GM03348 (cell line): ENCODE data around the gene TSC22D1.

ENCODE experiments used
- DNase-seq: peaks from one replicate; pipeline ENCODE4 v3.0.0; 2012; ENCODE audit warnings: low spot score

TSC22D1 gene

DNA sequence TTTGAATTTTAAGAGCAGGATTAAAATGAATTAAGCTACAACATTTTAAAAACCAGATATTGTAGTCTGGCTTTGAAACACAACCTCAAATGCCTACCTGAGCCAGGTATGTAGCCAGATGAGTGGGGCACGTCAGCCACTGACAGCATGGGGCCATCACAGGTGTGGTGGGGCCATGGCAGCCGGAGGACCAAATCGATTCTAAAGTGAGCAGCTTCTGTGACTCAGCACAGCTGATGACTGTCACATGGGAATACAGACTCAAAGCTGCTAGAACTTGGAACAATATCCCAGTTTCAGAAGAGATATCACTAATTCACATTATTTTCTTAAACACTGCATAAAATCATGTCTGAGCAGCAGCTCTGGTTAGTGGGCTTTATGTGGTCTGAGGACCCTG, 149.7 kb downstream of the TSC22D1 start:
- no peak for DNase-seq

DNA sequence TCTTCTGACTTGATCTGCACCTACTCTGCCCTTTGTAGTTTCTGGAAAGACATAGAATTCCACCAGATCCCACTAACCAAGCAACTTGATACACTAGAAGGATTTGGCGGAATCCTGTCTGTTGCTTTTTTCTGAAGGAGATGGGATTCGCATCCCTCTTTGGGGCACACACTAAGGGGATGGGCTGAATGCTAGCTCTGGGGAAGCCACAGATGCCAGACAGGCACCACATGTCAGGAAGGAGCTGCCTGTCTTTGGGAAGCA, 150.4 kb downstream of the TSC22D1 start:
- DNase-seq, result no peak

DNA sequence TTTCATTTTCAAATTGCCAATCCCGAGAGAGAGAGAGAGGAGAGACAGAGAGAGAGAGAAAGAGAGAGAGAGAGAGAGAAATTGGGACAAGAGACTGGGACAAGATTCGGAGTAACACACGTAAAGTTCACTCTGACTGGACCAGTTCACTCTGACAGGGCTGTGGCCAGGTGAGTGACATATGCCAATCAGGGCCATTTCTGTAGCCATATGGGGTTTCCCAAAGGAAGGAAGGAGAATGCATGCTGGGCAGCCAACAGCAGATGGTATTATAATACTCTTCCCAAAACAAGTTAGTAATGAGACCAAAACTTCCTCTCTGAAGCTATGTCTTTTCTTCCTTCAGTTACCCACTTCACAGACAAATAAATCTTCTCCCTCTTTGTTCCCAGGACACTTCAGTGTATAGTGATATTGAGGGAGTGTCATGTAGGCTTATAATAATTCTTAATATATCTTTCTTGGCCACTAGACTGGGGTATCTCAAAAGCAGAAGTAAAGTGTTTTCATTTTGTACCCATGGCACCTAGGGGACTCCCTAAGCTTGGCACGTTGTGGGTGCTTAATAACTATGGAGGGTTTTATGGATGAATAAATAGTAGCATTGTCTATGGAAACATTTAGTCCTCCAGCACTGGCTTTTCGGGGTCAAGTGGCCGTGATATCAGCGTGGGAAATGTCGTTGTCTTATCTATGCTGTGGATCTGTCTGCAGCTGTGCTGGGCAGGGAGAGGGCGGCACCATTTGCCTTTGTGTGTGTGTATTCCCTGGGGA, 150.9 kb downstream of the TSC22D1 start:
- DNase-seq, result no peak

DNA sequence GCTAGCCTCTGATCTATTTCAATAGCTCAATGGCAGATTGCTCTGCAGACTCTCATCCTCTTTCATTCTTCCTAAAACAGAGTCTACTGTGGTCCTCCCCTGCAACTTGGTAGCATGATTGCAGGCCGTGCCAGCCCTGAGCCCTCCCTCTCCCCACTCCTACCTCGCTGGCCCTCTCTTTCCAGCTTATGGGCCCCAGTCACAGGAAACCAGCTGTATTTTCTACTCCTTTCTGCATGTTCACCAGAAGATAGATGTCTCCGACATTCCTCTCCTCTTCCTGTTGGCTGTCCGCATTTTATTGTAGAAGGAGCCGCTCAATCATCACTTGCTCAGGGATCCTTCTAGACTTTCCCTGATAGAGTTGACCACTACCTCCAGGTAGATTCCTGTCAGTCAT, 152.3 kb downstream of the TSC22D1 start:
- no peak for DNase-seq

DNA sequence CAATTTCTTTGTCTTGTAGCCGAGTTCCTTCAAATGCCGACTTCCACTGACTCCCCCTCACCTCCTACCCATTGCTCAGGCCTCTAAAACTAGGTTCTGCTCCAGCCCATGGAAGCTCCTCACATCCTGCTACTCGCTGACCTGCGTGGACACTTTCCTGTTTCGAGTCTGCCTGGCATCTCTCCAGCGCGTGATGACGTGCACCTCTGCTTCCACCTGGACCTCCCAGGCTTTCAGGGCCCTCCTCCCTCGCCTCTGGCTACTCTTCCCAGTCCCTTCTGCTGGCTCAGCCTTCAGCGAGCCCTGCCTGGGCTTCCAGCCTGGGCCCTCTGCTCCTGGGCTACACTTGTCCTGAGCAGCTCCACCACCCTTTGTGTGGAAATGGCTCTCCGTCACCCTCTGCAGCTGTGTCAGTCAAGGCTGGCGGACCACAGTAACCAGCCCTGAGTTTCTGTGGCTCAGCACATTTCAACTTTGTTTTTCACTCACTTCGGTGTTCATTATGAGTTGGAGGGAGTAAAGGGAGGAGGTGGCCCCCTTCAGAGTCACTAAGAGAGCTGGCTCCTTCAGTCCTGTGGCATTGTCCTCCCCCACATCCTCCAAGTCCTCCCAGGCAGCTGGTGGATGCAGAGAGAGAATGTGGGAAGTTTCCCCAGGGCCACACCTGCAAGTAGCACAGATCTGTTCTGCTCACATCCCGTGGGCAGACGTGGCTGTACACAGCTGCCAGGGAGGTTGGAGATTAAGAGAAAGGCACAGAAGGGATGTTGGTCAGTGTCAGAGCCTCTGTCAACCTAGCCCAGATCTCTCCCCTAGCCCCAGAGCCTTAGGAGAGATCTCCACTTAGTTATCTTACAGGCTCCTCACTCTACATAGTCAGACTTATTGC, 153.1 kb downstream of the TSC22D1 start:
- DNase-seq, result no peak

DNA sequence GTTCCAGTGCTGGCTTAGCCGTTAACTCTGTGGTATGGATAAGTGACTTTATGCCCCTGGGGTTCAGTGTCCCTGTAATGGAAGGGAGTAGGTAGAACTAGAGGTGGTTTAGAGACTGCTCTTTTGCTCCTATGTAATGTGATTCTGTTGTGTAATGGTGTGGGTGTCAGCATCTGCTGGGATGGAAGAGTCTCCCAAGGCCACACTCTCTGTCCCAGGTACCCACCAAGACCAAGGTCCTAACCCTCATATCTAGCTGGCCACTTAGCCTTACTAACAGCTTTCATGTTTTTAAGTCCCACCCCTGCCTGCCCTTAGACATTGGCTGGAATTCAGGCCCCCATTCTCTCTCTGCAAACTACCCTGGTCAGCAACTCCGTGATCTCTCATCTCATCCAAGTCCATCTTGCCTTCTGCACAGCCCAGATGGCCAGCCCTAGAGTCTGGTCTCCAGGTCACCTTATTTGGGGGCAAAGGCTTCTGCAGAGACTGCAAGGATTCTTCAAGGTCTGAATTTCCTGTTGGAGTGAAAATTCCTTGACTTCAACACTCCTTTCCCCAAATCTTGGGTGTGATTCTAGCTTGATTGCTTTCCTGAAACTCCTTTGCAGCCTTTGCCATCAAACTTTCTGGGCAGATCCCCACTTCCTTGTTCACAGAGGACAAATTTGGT, 154.1 kb downstream of the TSC22D1 start:
- DNase-seq, result no peak

DNA sequence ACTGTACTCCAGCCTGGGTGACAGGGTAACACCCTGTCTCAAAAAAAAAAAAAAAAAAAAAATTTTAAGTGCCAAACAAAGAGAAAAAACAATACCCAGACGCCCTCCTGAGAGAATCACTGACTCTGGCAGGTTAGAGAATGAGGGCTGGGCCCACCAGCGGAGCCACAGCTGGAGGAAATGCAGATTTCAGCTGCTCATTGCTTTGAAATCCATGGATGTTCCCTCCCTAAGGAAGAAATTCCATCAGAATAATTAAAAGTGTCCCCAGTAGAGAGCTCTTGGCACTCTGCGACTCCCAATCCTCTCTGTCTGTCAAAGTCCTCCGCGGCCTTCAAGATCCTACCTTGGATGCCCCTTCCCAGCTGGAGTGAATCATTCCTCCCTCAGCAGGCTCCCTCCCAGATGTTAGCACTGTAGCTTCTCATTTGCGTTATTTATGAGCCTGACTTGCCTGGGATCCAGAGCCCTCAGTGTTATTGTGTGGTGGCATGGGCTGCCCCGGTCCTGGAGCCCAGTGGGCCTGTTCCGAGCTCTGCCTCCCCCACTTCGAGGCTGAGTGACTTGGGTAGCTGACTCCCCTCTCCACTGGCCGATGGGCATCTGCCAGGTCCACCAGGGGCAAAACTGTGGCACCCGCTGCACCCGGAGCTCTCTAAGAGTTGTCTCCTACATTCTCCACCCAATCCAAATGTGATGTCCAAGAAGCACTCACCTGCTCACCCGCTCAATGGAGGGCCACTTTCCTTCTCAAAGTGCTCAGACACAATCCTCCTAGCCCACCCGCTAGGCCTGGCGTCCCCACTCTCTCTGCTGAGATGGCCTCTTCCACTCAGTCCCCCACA, 155.5 kb downstream of the TSC22D1 start:
- no peak for DNase-seq

DNA sequence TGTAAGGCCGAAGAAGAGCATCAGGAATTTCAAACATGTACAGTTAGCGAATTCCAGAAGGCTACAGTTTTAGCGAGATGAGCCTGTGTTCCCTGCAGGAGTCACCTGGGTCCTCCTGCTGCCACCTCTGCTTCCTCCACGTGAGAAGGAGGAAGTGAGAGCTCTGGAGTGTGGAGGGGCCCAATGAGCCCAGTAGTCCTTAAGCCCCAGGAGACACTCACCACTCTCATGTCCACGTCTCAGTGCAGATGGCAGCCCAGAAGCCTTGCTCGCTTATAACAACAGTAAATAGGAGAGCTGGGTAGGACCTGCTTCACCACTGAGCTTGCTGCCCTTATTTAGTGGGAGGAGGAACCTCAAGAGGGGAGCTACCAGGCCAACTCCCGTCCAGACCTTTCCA, 158.3 kb downstream of the TSC22D1 start:
- no peak for DNase-seq

DNA sequence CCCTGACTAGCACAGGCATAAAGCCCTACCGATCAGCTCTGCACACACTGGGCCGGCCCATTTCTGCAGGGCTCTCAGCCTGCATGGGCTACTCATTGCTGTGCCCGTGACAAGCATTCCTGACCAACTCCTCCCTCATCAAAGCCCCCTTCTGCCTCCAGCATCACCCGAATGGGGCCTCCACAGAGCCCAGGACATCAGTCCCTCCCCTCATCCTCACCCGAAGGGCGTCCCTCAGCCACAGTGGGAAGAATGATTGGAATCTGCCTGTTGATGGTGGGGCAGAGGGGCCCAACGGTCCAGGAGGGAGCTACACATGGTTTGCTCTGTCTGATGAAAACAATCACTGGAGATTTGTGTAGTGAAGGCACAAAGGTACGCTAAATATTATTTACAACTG, 158.7 kb downstream of the TSC22D1 start:
- DNase-seq, result no peak

DNA sequence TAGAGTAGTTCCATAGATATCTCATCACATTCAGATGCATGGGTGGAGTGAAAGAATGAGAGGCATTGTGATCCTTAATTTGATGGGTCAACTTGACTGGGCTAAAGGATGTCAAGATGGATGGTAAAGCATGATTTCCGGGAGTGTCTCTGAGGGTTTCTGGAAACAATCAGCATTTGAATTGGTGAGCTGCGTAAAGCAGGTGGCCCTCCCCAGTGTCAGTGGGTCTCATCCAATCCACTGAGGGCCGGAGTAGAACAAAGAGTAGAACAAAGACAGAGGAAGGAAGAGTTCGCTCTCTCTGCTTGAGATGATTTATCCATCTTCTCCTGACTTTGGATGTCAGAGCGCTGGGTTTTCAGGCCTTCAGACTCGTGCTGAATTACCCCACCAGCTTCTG, 159.4 kb downstream of the TSC22D1 start:
- DNase-seq, result no peak

DNA sequence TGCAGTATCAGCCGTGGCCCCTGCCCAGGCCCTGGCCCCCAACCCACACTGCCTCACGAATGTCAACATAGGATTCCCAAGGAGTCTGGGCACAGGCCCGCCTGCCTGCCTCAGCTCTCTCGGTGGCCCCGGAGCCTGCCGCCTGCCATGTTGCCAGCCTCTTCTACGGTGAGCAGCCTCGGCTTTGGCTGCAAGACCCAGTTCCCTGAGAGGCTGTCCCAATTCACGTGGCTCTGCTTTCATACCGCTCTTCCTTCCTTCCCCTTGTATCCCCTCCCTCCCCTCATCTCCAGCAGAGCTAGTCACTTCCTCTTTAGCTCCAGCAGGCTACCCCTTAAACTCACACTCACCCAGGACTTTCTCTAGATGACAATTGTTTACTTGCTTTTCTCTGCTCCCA, 159.8 kb downstream of the TSC22D1 start:
- no peak for DNase-seq

DNA sequence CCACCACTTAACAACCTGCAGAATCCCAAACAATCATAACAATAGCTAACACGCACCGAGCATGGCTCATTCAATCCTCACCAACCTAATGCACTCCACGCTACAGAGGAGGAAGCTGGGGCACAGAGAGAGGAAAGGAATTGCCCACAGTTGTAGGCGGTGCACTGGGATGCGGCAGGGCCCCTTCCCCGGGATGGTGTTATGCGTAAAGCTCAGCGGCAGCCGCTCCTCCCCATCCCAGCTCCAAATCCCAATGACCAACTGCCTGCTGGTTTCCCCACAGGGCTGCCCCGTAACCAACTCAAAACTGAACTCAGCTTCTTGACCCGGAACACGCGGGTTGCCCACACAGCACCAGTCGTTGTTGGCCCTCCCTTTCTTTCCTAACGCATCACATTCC, 160.3 kb downstream of the TSC22D1 start:
- no peak for DNase-seq

DNA sequence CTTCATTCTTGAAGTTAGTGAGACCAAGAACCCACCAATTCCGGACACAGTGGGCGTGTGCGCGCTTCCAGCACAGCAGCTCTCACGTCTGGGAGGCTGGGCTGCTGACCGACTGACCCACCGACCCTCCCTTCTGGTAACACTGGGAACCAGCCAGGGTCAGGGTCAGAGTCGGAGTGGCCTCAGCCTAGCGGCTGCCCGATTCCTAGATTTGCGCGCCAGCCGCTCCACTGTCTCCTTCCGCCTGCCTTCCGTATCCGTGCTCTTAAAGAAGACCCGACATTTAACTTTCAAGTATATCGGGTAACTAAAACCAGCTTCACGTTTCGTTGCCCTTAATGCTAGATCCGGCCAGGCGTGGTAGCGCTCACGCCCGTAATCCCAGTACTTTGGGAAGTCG, 161.4 kb downstream of the TSC22D1 start:
- no peak for DNase-seq

DNA sequence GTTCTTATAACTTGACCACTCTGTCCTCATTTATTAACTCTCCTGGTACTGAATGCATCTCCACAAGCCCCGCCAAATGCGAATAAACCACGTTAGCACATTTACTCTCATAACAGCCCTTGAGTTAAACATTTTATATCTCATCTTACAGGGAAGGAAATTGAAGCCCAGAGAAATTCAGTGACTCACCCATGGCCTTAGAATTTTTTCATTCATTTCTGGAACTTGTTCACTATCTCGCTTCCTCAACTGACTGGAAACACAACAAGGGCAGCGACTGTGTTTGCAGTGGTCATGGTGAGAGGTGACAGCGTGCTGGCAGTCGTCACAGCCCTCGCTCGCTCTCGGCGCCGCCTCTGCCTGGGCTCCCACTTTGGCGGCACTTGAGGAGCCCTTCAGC, 163.0 kb downstream of the TSC22D1 start:
- DNase-seq, result no peak

DNA sequence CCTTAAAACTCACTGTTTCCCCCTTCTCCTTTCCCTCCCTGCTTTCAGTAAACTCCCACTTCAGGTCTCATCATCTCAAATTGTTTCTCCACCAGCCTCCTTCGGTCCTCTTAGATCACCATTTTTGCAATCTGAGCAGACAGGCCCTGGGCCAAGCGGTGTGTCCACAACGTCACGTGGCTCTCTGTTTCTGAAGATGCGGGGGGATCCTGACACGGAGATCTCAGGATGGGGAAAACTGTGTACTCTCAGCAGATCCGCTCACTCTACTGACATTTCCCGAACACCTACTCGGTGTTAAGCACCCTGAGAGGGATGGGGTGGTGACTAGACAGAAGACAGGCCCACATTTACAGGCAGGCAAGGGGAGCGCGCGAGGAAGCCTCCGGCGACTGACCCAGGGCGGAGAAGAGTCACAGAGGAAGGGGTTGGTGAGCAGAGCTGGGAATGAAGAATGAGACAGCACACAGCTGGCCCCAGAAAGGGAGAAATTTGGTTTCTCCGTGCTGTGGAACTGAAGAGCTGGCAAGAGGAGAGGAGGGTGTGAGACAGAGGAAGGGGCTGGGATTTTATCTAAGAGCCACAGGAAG, 163.7 kb downstream of the TSC22D1 start:
- DNase-seq, result no peak

DNA sequence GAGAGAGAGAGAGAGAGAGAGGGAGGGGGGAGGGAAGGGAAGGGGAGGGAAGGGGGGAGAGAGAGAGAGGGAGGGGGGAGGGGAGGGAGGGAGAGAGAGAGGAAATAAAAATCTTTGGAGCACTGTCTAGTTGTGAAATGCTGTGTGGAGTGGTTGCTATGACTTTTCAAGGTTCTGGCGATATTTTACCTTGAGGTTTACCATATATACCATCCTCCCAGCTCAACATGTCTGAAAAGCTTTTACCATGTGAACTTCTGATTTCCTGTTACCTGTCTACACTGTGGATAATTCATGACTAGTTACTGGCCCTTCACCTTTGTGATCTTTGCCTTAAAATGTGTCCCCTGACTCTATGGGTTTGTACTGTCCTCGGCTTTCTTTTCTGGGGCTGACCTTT, 164.3 kb downstream of the TSC22D1 start:
- no peak for DNase-seq

DNA sequence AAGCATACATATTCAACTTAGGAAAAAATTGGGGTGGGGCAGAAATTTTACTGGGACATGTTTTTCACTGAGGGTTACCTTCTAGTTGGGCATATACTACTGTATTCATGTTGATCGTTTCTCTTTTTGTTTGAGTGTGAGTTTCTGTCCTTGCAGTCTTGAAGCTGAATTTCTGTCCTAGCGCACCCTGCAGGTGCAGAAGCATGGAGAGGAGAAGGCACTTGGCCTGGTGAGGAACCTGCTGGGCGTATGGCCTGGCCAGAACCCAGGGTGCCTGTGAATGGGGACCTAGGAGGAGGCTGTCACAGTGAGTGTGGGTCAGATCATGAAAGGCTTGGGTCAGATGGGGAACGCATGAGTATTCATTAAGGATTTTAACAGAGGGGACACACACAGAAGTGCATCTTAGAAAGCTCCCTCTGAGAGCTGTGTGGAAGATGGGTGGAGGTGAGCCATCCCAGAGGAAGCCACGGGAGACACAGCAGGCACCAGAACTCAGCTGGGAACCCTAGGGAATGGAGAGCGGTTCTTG, 165.7 kb downstream of the TSC22D1 start:
- DNase-seq, result no peak

DNA sequence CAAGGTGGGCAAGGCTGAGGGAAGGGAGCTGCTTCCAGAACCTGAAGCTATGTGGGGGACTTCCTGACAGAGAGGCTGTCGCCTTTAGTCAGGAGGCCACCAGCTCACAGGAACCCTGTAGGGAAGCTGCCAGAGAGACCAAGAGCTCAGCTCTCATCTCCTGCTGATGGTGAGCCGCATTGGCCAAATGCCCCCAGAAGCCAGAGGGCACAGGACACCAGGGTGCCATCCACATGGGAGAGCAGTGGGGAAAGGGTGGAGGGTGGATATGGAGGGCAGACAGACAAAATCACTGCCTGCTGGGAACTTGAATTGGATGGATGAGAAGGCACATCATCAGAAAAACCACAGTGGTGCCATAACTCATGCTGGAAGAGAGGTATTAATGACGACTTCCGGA, 166.5 kb downstream of the TSC22D1 start:
- no peak for DNase-seq

DNA sequence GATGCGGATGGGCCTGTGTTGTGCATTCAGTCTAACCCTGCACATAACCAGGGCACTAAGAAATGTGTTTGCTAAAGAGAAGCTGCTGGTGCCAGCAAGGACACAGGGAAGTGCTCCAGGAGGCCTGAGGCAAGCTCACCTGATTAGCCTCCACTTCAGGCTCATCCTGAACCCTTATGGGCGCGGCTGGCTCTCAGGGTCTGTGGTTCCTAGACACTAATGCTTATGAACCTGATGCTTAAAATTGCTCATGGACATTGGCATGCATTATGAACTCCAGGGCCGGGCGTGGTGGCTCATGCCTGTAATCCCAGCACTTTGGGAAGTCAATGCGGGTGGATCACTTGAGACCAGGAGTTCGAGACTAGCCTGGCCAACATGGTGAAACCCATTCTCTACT, 168.2 kb downstream of the TSC22D1 start:
- DNase-seq, result no peak

DNA sequence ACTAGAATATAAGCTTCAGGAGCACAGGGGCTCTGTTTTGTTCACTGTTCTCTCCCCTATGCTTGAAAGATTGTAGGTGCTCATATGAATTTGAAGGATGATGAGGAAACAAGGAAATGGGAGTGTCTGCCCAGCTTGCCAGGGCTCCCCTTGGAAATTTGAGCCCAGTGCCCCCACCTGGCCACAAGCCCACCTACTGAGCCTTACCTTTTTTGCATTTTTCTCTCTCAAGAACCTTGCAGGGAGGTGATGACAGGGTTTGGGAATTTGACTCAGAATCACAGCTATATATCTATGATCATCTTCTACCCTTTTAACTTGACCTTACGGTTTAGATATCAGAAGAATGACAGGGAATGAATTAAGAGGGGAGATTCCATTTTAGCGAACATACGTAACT, 168.8 kb downstream of the TSC22D1 start:
- DNase-seq, result no peak

DNA sequence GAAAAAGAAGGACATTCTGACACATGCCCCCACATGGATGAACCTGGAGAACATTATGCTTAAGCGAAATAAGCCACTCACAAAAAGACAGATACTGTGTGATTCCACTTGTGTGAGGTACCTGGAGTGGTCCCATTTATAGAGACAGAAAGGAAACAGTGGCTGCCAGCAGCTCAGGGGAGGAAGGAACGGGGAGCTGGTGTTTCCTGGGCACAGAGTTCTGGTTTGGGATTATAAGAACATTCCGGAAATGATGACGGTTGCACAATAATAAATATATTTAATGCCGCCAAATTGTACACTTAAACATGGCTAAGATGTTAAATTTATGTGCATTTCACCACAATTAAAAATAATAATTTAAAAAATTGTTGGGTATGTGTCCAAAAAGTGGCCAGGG, 169.5 kb downstream of the TSC22D1 start:
- no peak for DNase-seq
